Activated CD4-positive, alpha-beta T cell treated with anti-CD3 and anti-CD28 coated beads for 4 hours (primary cell): ENCODE data around the gene NUP205.

ENCODE experiments used
- DNase-seq, 2 donors: peaks; one replicate each; pipeline ENCODE4 v3.0.0-alpha.2; 2020

Gene NUP205

DNA sequence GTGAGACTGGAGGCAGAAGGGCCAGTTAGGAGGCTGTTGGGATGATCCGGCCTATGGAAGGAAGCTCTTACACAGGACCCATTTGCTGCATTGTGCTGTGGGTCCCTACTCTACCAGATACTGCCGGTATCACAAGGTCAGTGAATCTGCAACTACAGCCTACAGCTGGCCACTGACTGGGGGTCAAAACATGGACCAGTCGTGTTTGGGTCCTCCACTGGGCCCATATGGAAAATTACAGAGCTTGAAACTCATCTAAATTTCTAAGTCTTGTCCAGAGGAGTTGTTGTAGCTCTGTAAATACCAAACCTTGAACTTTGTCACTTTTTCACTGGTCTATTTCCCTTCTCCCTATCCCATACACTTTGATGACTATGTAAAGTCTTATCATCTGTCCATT is 5.6 kb upstream of the NUP205 start:
- DNase-seq: no peak

DNA sequence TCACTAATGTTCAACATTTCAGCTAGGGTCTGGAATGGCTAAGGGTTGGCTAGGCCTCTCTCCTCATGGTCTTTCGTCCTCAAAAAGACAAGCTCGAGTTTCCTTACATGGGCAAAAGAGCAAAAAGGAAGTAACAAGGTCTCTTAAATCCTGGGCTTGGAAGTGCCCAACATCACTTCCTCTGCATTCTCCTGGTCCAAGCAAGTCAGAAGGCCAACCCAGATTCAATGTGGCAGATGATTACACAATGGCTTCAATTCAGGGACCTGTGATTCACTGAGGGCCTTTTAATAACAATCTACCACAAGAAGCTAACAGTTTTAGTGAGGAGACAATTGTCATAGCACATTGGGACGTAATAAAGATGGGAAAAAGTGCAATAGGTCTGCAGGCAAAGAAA is 4.4 kb upstream of the NUP205 start:
- no peak for DNase-seq

DNA sequence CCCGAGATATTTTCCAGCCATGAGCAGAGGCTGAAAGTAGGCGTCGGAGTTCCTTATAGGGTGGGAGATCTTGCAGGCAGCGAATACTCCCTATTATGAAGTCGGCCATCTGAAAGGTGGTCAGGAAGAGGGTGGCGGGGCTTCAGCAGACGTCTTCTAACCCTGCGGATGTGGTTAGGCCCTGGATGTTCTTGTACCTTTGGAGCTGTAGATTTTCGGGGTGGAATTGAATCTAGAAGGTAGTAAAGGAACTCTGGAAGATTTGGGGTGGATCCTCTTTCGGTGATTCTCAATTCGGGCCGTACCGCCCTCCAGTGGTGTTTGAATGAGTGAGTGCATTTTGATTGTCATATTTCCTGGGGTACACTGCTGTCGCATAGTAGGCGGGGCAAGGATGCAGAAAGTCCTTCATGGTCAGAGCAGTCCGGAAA is 635 bp downstream of the NUP205 start:
- peak; percentile 60 to 63 for DNase-seq

- no peak for DNase-seq
Measured at GRCh38 chr7:135558881-135559280, 1.2 kb downstream of the NUP205 start.

- DNase-seq: no peak
Measured at GRCh38 chr7:135560631-135561030, 2.9 kb downstream of the NUP205 start.

DNA sequence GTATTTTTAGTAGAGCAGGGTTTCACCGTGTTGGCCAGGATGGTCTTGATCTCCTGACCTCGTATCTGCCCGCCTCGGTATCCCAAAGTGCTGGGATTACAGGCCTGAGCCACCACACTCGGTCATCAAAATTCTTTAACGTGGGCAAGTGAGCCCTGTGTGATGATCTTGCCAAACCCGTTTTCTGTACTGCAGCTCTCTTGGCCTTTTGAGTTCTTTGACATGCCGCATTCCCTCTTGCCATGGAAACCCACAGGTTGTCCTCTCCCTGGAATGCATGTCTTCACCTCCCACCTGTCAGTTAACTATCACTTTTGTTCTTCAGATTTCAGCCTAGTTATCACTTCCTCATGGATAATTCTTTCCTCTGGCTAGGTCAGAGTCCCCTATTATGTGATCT is 5.0 kb downstream of the NUP205 start:
- no peak for DNase-seq

GRCh38 chr7:135571834-135572233 is 14.1 kb downstream of the NUP205 start:
- no peak for DNase-seq

- DNase-seq: no peak
Measured at GRCh38 chr7:135573541-135573940, 15.8 kb downstream of the NUP205 start.

GRCh38 chr7:135575296-135575695 is 17.6 kb downstream of the NUP205 start:
- DNase-seq: no peak

GRCh38 chr7:135578569-135578968 is 20.9 kb downstream of the NUP205 start:
- no peak for DNase-seq

GRCh38 chr7:135584362-135585353 is 26.9 kb downstream of the NUP205 start:
- DNase-seq: no peak

GRCh38 chr7:135597181-135597925 is 39.6 kb downstream of the NUP205 start:
- DNase-seq: no peak

DNA sequence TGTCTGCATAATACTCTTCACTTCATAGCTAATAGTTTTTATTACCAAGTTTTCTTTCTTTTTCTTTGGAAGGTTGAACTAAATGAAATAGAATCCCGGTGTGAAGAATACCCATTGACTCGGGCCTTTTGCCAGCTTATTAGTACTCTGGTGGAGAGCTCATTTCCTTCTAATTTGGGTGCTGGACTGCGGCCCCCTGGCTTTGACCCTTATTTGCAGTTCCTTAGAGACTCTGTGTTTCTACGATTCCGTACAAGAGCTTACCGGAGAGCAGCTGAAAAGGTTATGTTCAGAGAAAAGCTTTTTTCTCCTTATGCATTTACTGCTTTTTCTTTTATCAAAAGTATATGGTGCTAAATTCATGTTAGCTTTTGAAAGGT is 40.2 kb downstream of the NUP205 start:
- no peak for DNase-seq

DNA sequence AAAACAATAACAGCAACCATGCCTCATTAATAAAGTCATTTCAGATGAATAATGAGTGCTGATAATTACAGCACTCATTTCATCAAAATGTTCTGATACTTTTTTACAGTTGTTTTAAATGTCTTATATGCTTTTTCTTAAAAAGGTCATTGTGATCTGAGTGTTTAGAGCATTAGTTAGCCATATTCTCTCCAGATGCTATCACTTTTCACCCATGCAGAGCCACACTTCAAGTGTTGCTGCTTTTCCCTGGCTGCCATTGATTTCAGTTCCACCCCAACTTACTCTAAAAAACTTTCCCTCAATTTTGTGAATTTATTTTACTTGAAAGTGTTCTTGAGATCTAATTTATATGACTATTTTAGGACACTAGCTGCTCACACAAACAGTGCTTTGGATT is 41.8 kb downstream of the NUP205 start:
- no peak for DNase-seq

- no peak for DNase-seq
Measured at GRCh38 chr7:135600226-135600625, 42.5 kb downstream of the NUP205 start.

- DNase-seq: no peak
Measured at GRCh38 chr7:135601182-135601581, 43.5 kb downstream of the NUP205 start.

DNA sequence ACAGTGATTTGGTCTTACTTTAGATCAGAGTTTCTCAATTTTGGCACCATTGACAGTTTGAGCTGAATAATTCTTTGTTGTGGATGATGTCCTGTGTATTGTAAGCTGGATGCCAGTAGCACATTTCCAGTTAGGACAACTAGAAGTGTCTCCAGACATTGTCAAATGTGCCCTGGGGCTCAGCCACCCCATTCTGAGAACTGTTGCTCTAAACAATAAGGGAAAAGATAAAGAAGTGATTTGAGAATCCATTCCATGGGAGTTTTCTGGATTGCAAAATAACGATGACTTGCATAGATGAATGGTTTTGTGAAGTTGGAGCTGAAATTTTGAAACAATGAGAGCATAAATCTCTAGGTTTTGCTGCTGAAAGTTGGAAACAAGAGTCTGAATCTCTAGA is 44.6 kb downstream of the NUP205 start:
- no peak for DNase-seq

- DNase-seq: no peak
Measured at GRCh38 chr7:135616136-135616535, 58.4 kb downstream of the NUP205 start.

GRCh38 chr7:135617781-135618180 is 60.1 kb downstream of the NUP205 start:
- no peak for DNase-seq

DNA sequence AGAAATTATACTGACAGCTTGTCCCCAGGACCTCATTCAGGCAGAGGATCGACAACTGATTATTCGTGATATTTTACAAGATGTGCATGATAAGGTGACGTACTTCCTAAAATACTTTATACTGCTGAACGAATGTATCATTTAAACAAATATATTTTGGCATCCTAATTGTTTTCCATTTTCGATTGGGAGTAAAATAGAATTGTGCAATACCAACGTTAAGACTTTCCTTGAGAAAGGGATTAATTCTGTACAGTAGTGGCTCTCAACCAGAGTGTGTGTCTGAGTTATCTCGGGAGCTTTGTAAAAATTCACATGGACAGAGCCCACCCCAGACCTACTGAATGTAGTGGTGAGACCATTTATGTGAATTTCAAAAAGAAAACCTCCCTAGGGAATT is 60.8 kb downstream of the NUP205 start:
- DNase-seq: no peak

DNA sequence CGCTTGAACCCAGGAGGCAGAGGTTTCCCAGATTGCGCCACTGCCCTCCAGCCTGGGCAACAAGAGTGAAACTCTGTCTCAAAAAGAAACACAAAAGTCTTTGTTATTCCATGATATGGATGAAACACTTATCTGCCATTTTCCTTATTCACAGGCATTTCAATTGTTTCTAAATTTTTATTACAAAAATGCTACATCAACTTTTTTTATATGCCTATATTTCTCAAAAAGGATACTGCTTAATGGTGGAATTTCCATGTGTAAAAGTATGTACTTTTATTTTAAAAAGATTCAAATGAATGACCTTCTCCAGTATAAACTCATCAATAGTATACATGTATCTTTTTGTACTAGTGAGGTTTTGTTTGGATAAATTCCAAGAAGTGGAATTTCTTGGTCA is 62.7 kb downstream of the NUP205 start:
- no peak for DNase-seq

GRCh38 chr7:135620980-135621850 is 63.5 kb downstream of the NUP205 start:
- DNase-seq: peak in 1 of 2 donors; percentile 35
